B cell (primary cell): ENCODE results near the gene PHAX. TPM values are rescaled to one million over a fixed set of nuclear protein-coding genes. Genes with fewer than 3 reads are reported as not detected.

Experiments
- ATAC-seq: fragments of 200-7000 bp; cut with Tn5 transposase; one replicate; pipeline ENCODE4 v1.10.0; 2021; ENCODE audit warnings: low read depth, mild to moderate bottlenecking, moderate number of reproducible peaks, moderate library complexity
- CTCF ChIA-PET: fragments of 350-600 bp; sonication (Branson Sonifier 250); formaldehyde crosslinking; loops from one replicate; lab custom pipeline; 2021; ENCODE audit warnings: antibody characterized with exemption, inconsistent platforms; lab: Charles Lee
- POLR2A ChIA-PET: fragments of 350-600 bp; sonication (Branson Sonifier 250); formaldehyde crosslinking; loops from one replicate; lab custom pipeline; 2021; ENCODE audit warnings: antibody characterized with exemption; lab: Charles Lee
- DNase-seq: peaks from one replicate; pipeline ENCODE4 v3.0.0; 2013
- H2AFZ ChIP-seq: 2 replicates; pipeline ENCODE4 v1.6.1; 2012; ENCODE audit warnings: mild to moderate bottlenecking, low read depth, low read length; ENCODE audit not compliant: insufficient read depth, poor library complexity, severe bottlenecking
- H3K27ac ChIP-seq, 2 donors: 1 replicate in 1 of 2; 2 replicates in 1 of 2; pipeline ENCODE4 v1.5.1; 2012 to 2013; ENCODE audit warnings: low read length in 2 of 2, mild to moderate bottlenecking in 2 of 2, moderate library complexity in 1 of 2
- H3K27me3 ChIP-seq, 4 experiments: fragments of 200-600 bp in 1 of 4; sonication (generic) in 1 of 4; replicated peaks in 1 of 4; 1 replicate in 2 of 4; 2 replicates in 2 of 4; pipeline versions ENCODE4 v1.6.1 to v1.7.0; 2013 to 2016; ENCODE audit warnings: low read length in 3 of 4, mild to moderate bottlenecking in 2 of 4, mixed read lengths in 1 of 4, moderate library complexity in 1 of 4; ENCODE audit not compliant: insufficient read depth in 4 of 4, control insufficient read depth in 3 of 4; ENCODE audit errors: control extremely low read depth in 1 of 4
- H3K36me3 ChIP-seq, 2 experiments: replicated peaks in 1 of 2; 1 replicate in 1 of 2; 2 replicates in 1 of 2; pipeline versions ENCODE4 v1.6.1 to v1.7.1; 2013; ENCODE audit warnings: low read length in 1 of 2; ENCODE audit not compliant: insufficient read depth in 2 of 2, control insufficient read depth in 1 of 2; ENCODE audit errors: control extremely low read depth in 1 of 2, extremely low read depth in 1 of 2
- H3K4me1 ChIP-seq, 2 donors: fragments of 200-600 bp in 1 of 2; sonication (generic) in 1 of 2; 1 replicate in 1 of 2; 2 replicates in 1 of 2; pipeline versions ENCODE4 v1.5.1 to v1.6.1; 2013 to 2017; ENCODE audit warnings: low read length in 2 of 2; ENCODE audit not compliant: control insufficient read depth in 2 of 2, insufficient read depth in 2 of 2
- H3K4me2 ChIP-seq: replicated peaks from 2 replicates; pipeline ENCODE3; 2012; ENCODE audit warnings: mild to moderate bottlenecking, low read depth, low read length; ENCODE audit not compliant: poor library complexity, severe bottlenecking
- H3K4me3 ChIP-seq, 5 experiments: fragments of 200-600 bp in 1 of 5; sonication (generic) in 1 of 5; 1 replicate in 3 of 5; 2 replicates in 2 of 5; pipeline versions ENCODE4 v1.5.1 to v1.7.0; 2011 to 2016; ENCODE audit warnings: low read length in 4 of 5, mild to moderate bottlenecking in 4 of 5, low read depth in 2 of 5, control low read depth in 1 of 5, moderate library complexity in 1 of 5; ENCODE audit not compliant: insufficient read depth in 1 of 5; ENCODE audit errors: control extremely low read depth in 1 of 5, extremely low read depth in 1 of 5
- H3K79me2 ChIP-seq: fragments of 200-600 bp; sonication (generic); one replicate; pipeline ENCODE4 v1.6.0; 2016; ENCODE audit warnings: low read length; ENCODE audit not compliant: control insufficient read depth, insufficient read depth
- H3K9ac ChIP-seq: fragments of 200-600 bp; sonication (generic); 2 replicates; pipeline ENCODE4 v1.6.1; 2017; ENCODE audit warnings: mild to moderate bottlenecking, low read length, moderate library complexity
- H3K9me3 ChIP-seq, 3 donors: one replicate each; pipeline versions ENCODE4 v1.6.1 to v1.7.1; 2013; ENCODE audit warnings: low read length in 2 of 3; ENCODE audit not compliant: control insufficient read depth in 2 of 3, insufficient read depth in 1 of 3; ENCODE audit errors: control extremely low read depth in 1 of 3
- H4K20me1 ChIP-seq: 2 replicates; pipeline ENCODE4 v1.6.0; 2012; ENCODE audit warnings: mild to moderate bottlenecking, low read length; ENCODE audit not compliant: insufficient read depth, control insufficient read depth, poor library complexity, severe bottlenecking
- H3K27ac Mint-ChIP-seq: one replicate; pipeline ENCODE4 v1.8.0; 2021; ENCODE audit warnings: mixed read lengths
- H3K27me3 Mint-ChIP-seq: one replicate; pipeline ENCODE4 v1.8.0; 2021; ENCODE audit warnings: mixed read lengths
- H3K4me1 Mint-ChIP-seq: one replicate; pipeline ENCODE4 v1.8.0; 2021; ENCODE audit warnings: mixed read lengths
- H3K4me3 Mint-ChIP-seq: one replicate; pipeline ENCODE4 v1.8.0; 2021; ENCODE audit warnings: mixed read lengths
- H3K9me3 Mint-ChIP-seq: one replicate; pipeline ENCODE4 v1.8.0; 2022; ENCODE audit warnings: mixed read lengths; ENCODE audit not compliant: insufficient read depth
- EZH2 ChIP-seq: IDR thresholded peaks from 2 replicates; pipeline ENCODE4 v1.6.1; 2012; ENCODE audit warnings: borderline replicate concordance, low read depth, mild to moderate bottlenecking, moderate library complexity, low read length; ENCODE audit not compliant: insufficient read depth, poor library complexity, severe bottlenecking
- whole genome bisulfite sequencing: methylation state at CpG from one replicate; pipeline ENCODE4 v1.1.5; 2013; ENCODE audit warnings: missing lambda C conversion rate; ENCODE audit not compliant: insufficient coverage; 5-methylcytosine and 5-hydroxymethylcytosine counted together
- intact Hi-C: fragments of 100-400 bp; cut with micrococcal nuclease; formaldehyde crosslinking; loops from one replicate; pipeline ENCODE4 v1.10.0; 2022
- polyA plus RNA-seq: library from polyadenylated mRNA; depleted of rRNA; stranded (reverse); fragments of >200 nt; gene quantifications from 2 replicates; pipeline ENCODE4 v1.2.3, GENCODE V29; 2012
- total RNA-seq, 2 donors: library from RNA; stranded (reverse); fragments of 120-200 nt in 1 of 2; gene quantifications; 1 replicate in 1 of 2; 2 replicates in 1 of 2; pipeline versions ENCODE4 v1.2.3 to v1.2.4, GENCODE V29; 2013 to 2022
- TF ChIP-seq, protein P1 (sequence below): fragments of 200-600 bp; IDR thresholded peaks from one replicate; pipeline ENCODE4 v1.8.0; 2022; ENCODE audit warnings: antibody characterized with exemption, mild to moderate bottlenecking

Gene PHAX
- total and polyA plus RNA-seq, 2 donors (not counting 1 experiment from before 2014, with no cell fraction given), result 7.1 to 43.9 TPM

GRCh38 chr5:126636956-126637355 is 36.2 kb downstream of the PHAX start:
- H2AFZ ChIP-seq, result no peak overlapping the region
- no peaks in the 10 kb centered on the region for H3K79me2 ChIP-seq
- no peak overlapping the region for H3K27ac Mint-ChIP-seq
- no peak overlapping the region for H3K9ac ChIP-seq
- DNase-seq (no peak), ATAC-seq (no peak)
- H3K4me1 Mint-ChIP-seq, result peaks cover 2% of the 10 kb centered on the region
- H3K27me3 Mint-ChIP-seq, result no peaks in the 10 kb centered on the region
- no peaks in the 10 kb centered on the region for H3K27me3 ChIP-seq
- no peaks in the 10 kb centered on the region for H4K20me1 ChIP-seq
- H3K27ac ChIP-seq, result no peak overlapping the region
- H3K36me3 ChIP-seq, result no peaks in the 10 kb centered on the region
- no peak overlapping the region for H3K4me2 ChIP-seq
- no peak for TF ChIP-seq EZH2
- TF ChIP-seq, protein P1, sequence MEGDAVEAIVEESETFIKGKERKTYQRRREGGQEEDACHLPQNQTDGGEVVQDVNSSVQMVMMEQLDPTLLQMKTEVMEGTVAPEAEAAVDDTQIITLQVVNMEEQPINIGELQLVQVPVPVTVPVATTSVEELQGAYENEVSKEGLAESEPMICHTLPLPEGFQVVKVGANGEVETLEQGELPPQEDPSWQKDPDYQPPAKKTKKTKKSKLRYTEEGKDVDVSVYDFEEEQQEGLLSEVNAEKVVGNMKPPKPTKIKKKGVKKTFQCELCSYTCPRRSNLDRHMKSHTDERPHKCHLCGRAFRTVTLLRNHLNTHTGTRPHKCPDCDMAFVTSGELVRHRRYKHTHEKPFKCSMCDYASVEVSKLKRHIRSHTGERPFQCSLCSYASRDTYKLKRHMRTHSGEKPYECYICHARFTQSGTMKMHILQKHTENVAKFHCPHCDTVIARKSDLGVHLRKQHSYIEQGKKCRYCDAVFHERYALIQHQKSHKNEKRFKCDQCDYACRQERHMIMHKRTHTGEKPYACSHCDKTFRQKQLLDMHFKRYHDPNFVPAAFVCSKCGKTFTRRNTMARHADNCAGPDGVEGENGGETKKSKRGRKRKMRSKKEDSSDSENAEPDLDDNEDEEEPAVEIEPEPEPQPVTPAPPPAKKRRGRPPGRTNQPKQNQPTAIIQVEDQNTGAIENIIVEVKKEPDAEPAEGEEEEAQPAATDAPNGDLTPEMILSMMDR, result no peak
- intact Hi-C loops, result no loop called here
- WGBS, result no CpG with 5 or more reads among the region's 1 CpG
- no peaks in the 10 kb centered on the region for H3K9me3 Mint-ChIP-seq
- H3K4me1 ChIP-seq, result no peaks in the 10 kb centered on the region
- H3K4me3 Mint-ChIP-seq, result no peak overlapping the region
- no peak overlapping the region for H3K4me3 ChIP-seq
- POLR2A ChIA-PET, result no interaction called here
- CTCF ChIA-PET, result no interaction called here
- no peaks in the 10 kb centered on the region for H3K9me3 ChIP-seq

- H4K20me1 ChIP-seq, result no peaks in the 10 kb centered on the region
- ATAC-seq, result no peak
- WGBS, result no CpG with 5 or more reads among the region's 1 CpG
- H3K4me1 Mint-ChIP-seq, result peaks cover 2% of the 10 kb centered on the region
- CTCF ChIA-PET, result interaction anchor here (0.6 kb wide), 2 partner anchors 102 to 1532 kb away, joined by 3 read pairs; no protein-coding TSS in a partner anchor
- no peak overlapping the region for H3K27ac ChIP-seq
- no peak overlapping the region for H3K4me3 Mint-ChIP-seq
- H3K4me2 ChIP-seq, result no peak overlapping the region
- no peaks in the 10 kb centered on the region for H3K4me1 ChIP-seq
- no peak overlapping the region for H3K9ac ChIP-seq
- TF ChIP-seq EZH2, result no peak
- TF ChIP-seq, protein P1, result no peak
- H3K4me3 ChIP-seq, result no peak overlapping the region
- peaks cover 0 to 12% (median 8%) of the 10 kb centered on the region in 3 donors for H3K9me3 ChIP-seq
- POLR2A ChIA-PET, result no interaction called here
- no peak overlapping the region for H3K27ac Mint-ChIP-seq
- DNase-seq, result no peak
- no peaks in the 10 kb centered on the region for H3K36me3 ChIP-seq
- peaks cover 4% of the 10 kb centered on the region for H3K9me3 Mint-ChIP-seq
- no peak overlapping the region for H2AFZ ChIP-seq
- no peaks in the 10 kb centered on the region for H3K79me2 ChIP-seq
- no peaks in the 10 kb centered on the region for H3K27me3 ChIP-seq
- no peaks in the 10 kb centered on the region for H3K27me3 Mint-ChIP-seq
- intact Hi-C loops, result no loop called here
Measured at GRCh38 chr5:126640866-126641265, 40.1 kb downstream of the PHAX start.
